K562 (cell line): ENCODE results near the gene ABLIM2. TPM values are rescaled to one million over a fixed set of nuclear protein-coding genes. Genes with fewer than 3 reads are reported as not detected.

ENCODE experiments used
- ATAC-seq: fragments of 200-7000 bp; cut with Tn5 transposase; 3 replicates; pipeline ENCODE4 v1.9.1; 2020; ENCODE audit warnings: moderate library complexity
- BruUV-seq: library from RNA; stranded (reverse); fragments of 400-500 nt; replicated peaks from 2 replicates; lab custom pipeline; 2021; lab: Mats Ljungman, UMichigan
- CTCF ChIA-PET: fragments of 300-600 bp; formaldehyde crosslinking; extraction: SDS; loops from one replicate; lab custom pipeline; 2021; ENCODE audit warnings: low intra/inter-chr PET ratio; lab: Yijun Ruan, JAX
- POLR2A ChIA-PET: fragments of 300-600, 350-650 bp; sonication (Branson Sonifier 250); formaldehyde crosslinking; extraction: SDS; loops from one replicate; lab custom pipeline; 2021; ENCODE audit warnings: antibody characterized with exemption, inconsistent platforms; lab: Yijun Ruan, JAX
- DNase-seq, 4 experiments: peaks; one replicate each; pipeline versions ENCODE4 v3.0.0 to v3.0.0-alpha.2; 2011 to 2018; ENCODE audit warnings: low spot score in 3 of 4, mixed read lengths in 3 of 4; ENCODE audit errors: extremely low read depth in 1 of 4
- FAIRE-seq: peaks from 2 replicates; lab custom pipeline; 2011; peaks lifted over from hg19 to GRCh38; lab: Jason Lieb, UNC
- H2AFZ ChIP-seq: 2 replicates; pipeline ENCODE4 v1.6.0; 2011; ENCODE audit warnings: low read depth, low read length, control low read depth, inconsistent platforms
- H3K27ac ChIP-seq: fragments of 200-600 bp; 3 replicates; pipeline ENCODE4 v1.8.0; 2011; ENCODE audit warnings: low read depth, mild to moderate bottlenecking, control low read depth, inconsistent platforms, low read length, moderate library complexity, mixed read lengths; ENCODE audit errors: extremely low read depth
- H3K27me3 ChIP-seq, 2 experiments: fragments of 300-600 bp in 1 of 2; 2 replicates in 1 of 2; 3 replicates in 1 of 2; pipeline versions ENCODE4 v1.6.0 to v1.8.0; 2011; ENCODE audit warnings: inconsistent platforms in 2 of 2, low read length in 2 of 2, mild to moderate bottlenecking in 1 of 2, mixed read lengths in 1 of 2, moderate library complexity in 1 of 2; ENCODE audit not compliant: control insufficient read depth in 2 of 2, insufficient read depth in 2 of 2
- H3K36me3 ChIP-seq: fragments of 300-600 bp; 3 replicates; pipeline ENCODE4 v1.8.0; 2011; ENCODE audit warnings: mild to moderate bottlenecking, low read length, inconsistent platforms; ENCODE audit not compliant: control insufficient read depth, insufficient read depth
- H3K4me1 ChIP-seq, 2 experiments: fragments of 200-600 bp in 1 of 2; replicated peaks in 1 of 2; 2 replicates in 1 of 2; 3 replicates in 1 of 2; pipeline versions ENCODE4 v1.5.1 to v1.8.0; 2011; ENCODE audit warnings: inconsistent platforms in 2 of 2, low read length in 2 of 2, mild to moderate bottlenecking in 1 of 2, mixed read lengths in 1 of 2, moderate library complexity in 1 of 2; ENCODE audit not compliant: control insufficient read depth in 2 of 2, insufficient read depth in 2 of 2
- H3K4me2 ChIP-seq: 2 replicates; pipeline ENCODE4 v1.6.1; 2011; ENCODE audit warnings: low read length, control low read depth, inconsistent platforms, mixed read lengths; ENCODE audit not compliant: insufficient read depth
- H3K4me3 ChIP-seq: fragments of 200-600 bp; sonication (generic), shearing (Covaris generic); 2 replicates; pipeline ENCODE4 v1.5.1; 2016; ENCODE audit warnings: control low read depth, inconsistent platforms
- H3K79me2 ChIP-seq: fragments of 200-600 bp; 3 replicates; pipeline ENCODE4 v1.8.0; 2011; ENCODE audit warnings: low read length, inconsistent platforms; ENCODE audit not compliant: control insufficient read depth, insufficient read depth
- H3K9ac ChIP-seq, 2 experiments: 2 replicates each; pipeline versions ENCODE4 v1.6.0 to v1.6.1; 2011; ENCODE audit warnings: low read depth in 2 of 2, low read length in 2 of 2, control low read depth in 1 of 2, inconsistent platforms in 1 of 2, mild to moderate bottlenecking in 1 of 2, mixed read lengths in 1 of 2; ENCODE audit not compliant: insufficient read depth in 1 of 2
- H3K9me1 ChIP-seq: one replicate; pipeline ENCODE4 v1.6.0; 2011; ENCODE audit warnings: inconsistent platforms, mild to moderate bottlenecking, low read length, moderate library complexity; ENCODE audit not compliant: control insufficient read depth, insufficient read depth
- H3K9me3 ChIP-seq: replicated peaks from 2 replicates; pipeline ENCODE4 v1.5.1; 2011; ENCODE audit warnings: low read depth, low read length, inconsistent platforms; ENCODE audit not compliant: control insufficient read depth, insufficient read depth
- H4K20me1 ChIP-seq: replicated peaks from 2 replicates; pipeline ENCODE4 v1.6.1; 2011; ENCODE audit warnings: low read length, inconsistent platforms, mixed read lengths; ENCODE audit not compliant: control insufficient read depth, insufficient read depth
- ATF1 ChIP-seq, 2 experiments: fragments of 450-650 bp in 1 of 2; IDR thresholded peaks; 2 replicates each; pipeline ENCODE4 v1.6.1; 2016; ENCODE audit warnings: missing compliant biosample characterization in 1 of 2, missing genetic modification characterization in 1 of 2
- CBFA2T2 ChIP-seq: fragments of 450-650 bp; conservative IDR thresholded peaks from 2 replicates; pipeline ENCODE4 v1.6.1; 2017; ENCODE audit warnings: mild to moderate bottlenecking
- GTF2E2 ChIP-seq: fragments of 200-800 bp; sonication (Bioruptor generic); IDR thresholded peaks from 2 replicates; pipeline ENCODE4 v1.6.1; 2016; ENCODE audit warnings: missing genetic modification characterization, missing compliant biosample characterization
- PHB2 ChIP-seq: fragments of 450-650 bp; IDR thresholded peaks from 2 replicates; pipeline ENCODE4 v1.6.1; 2017; ENCODE audit warnings: low read depth
- RAD21 ChIP-seq, 2 experiments: fragments of 250-450 bp in 1 of 2; fragments of 450-650 bp in 1 of 2; sonication (Bioruptor Pico) in 1 of 2; formaldehyde crosslinking in 1 of 2; IDR thresholded peaks in 1 of 2; conservative IDR thresholded peaks in 1 of 2; 2 replicates each; pipeline versions ENCODE4 v1.4.0 to v1.8.0; 2020 to 2022; ENCODE audit warnings: mild to moderate bottlenecking in 2 of 2, moderate library complexity in 1 of 2
- RAD51 ChIP-seq: fragments of 450-650 bp; IDR thresholded peaks from 2 replicates; pipeline ENCODE4 v1.7.1; 2016; ENCODE audit warnings: low read depth, mild to moderate bottlenecking, borderline replicate concordance
- RUNX1 ChIP-seq: sonication (generic); IDR thresholded peaks from 2 replicates; pipeline ENCODE4 v1.6.1; 2016; ENCODE audit warnings: antibody characterized with exemption, low read depth
- USF2 ChIP-seq: sonication (generic); formaldehyde crosslinking; IDR thresholded peaks from 2 replicates; pipeline ENCODE4 v1.5.0; 2020; ENCODE audit warnings: missing genetic modification reagents
- WGBS: fragments of 100-300 bp; shearing (Covaris generic); methylation state at CpG from one replicate; pipeline ENCODE4 v1.1.6; 2016; ENCODE audit warnings: low coverage, mixed read lengths; ENCODE audit not compliant: insufficient coverage; ENCODE audit errors: missing lambda C conversion rate; 5-methylcytosine and 5-hydroxymethylcytosine counted together
- in situ Hi-C: fragments of 300-500 bp; cut with MboI; formaldehyde crosslinking; loops from 4 replicates; pipeline ENCODE4 v1.15.0; 2018; ENCODE audit warnings: inconsistent platforms, mixed read lengths
- intact Hi-C: fragments of 100-400 bp; cut with micrococcal nuclease; formaldehyde crosslinking; loops from 2 replicates; pipeline ENCODE4 v1.14.2; 2022
- polyA plus RNA-seq, 8 experiments: library from polyadenylated mRNA; depleted of rRNA in 4 of 8; stranded (reverse) in 5 of 8; unstranded in 3 of 8; fragments of >200 nt; fragmentation: Nextera tagmentation in 2 of 8; fragmentation: Illumina TruSeq in 1 of 8; extraction: Ambion mirVana in 2 of 8; extraction: Trizol in 1 of 8; gene quantifications; 2 replicates each; pipeline versions ENCODE4 v1.2.1 to v1.2.3, GENCODE V29; 2011 to 2014; ENCODE audit warnings: inconsistent platforms in 1 of 8, missing spikeins in 1 of 8
- total RNA-seq, 7 experiments: library from RNA; depleted of rRNA in 6 of 7; stranded (reverse); fragments of >200 nt in 6 of 7; fragmentation: Illumina TruSeq in 2 of 7; extraction: Trizol in 2 of 7; gene quantifications; 2 replicates each; pipeline versions ENCODE4 v1.2.1 to v1.2.3, GENCODE V29; 2011 to 2021; ENCODE audit warnings: low replicate concordance in 1 of 7
- TF ChIP-seq, protein P1 (sequence below): sonication (generic); formaldehyde crosslinking; IDR thresholded peaks from 2 replicates; pipeline ENCODE4 v1.8.0; 2022; ENCODE audit warnings: mild to moderate bottlenecking, missing genetic modification reagents, borderline replicate concordance
- TF ChIP-seq, protein P2 (sequence below): sonication (generic); formaldehyde crosslinking; IDR thresholded peaks from 2 replicates; pipeline ENCODE4 v1.9.0; 2022; ENCODE audit warnings: mild to moderate bottlenecking, missing genetic modification reagents
- TF ChIP-seq, protein P3 (sequence below): fragments of 450-650 bp; formaldehyde crosslinking; IDR thresholded peaks from 2 replicates; pipeline ENCODE4 v1.4.0; 2020; ENCODE audit warnings: mild to moderate bottlenecking, mixed read lengths

ABLIM2 gene
- total and polyA plus RNA-seq, 9 of the 15 experiments (the other 6 are each of a cell fraction or from before 2014, with no cell fraction given) = not detected

DNA sequence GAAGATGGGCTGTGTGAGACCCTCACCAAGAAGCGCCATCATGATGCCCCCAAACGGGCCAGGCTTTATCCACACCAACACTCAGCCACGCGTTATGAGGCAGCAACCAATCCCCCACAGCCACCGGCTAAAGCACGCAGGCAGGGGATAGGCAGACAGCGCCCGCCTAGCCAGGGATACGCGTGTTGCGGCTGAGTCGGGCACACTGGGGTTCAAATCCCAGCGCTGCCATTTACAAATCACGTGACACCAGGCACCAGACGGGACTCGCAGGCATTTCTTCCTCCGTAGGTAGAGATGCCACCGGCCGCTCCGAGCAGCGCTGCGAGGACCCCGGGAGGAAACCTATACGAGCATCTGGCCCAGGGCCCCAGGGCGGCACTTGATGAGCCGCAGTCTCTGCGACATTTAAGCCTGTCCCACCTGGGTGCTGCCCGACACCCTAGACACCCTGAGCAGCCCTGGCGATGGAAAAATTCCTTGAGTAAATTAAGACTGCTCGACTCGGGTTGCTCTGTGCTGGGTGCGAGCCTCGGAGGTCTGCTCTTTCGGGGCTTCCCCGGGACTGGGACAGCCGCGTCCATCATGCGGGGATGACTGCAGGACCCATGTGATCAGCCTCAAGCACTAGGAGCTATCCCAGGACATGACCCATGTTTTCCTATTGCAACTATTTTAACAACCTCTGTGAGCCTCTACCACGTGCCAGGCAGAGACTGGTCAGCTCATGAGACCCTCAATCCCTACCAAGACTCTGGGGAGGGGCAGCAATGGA, 6.3 kb downstream of the ABLIM2 start:
- in situ Hi-C loops = no loop called here
- POLR2A ChIA-PET = no interaction called here
- 7% methylated on average over 38 of the region's 39 CpGs for WGBS
- no peak overlapping the region for H3K9ac ChIP-seq
- no peaks in the 10 kb centered on the region for H3K9me3 ChIP-seq
- ATAC-seq (no peak), DNase-seq (no peak), FAIRE-seq (no peak)
- H3K27me3 ChIP-seq = peaks cover 13 to 78% of the 10 kb centered on the region in 2 experiments; a peak in 4 of 5 replicates
- CTCF ChIA-PET = no interaction called here
- H2AFZ ChIP-seq = no peak overlapping the region
- TF ChIP-seq ATF1 (CRISPR knock-in tag; IDR thresholded peaks at IDR 0.05) = no peak
- TF ChIP-seq ATF1 (tag; IDR thresholded peaks at IDR 0.05) = no peak
- no peak for TF ChIP-seq PHB2
- peak; percentile 40; the same call in 1 of the 2 replicates for TF ChIP-seq RAD51
- no peak for TF ChIP-seq RUNX1
- TF ChIP-seq USF2 = peak; percentile 25; the same call in 1 of the 2 replicates
- TF ChIP-seq GTF2E2 (tag) = no peak
- TF ChIP-seq, protein P1, sequence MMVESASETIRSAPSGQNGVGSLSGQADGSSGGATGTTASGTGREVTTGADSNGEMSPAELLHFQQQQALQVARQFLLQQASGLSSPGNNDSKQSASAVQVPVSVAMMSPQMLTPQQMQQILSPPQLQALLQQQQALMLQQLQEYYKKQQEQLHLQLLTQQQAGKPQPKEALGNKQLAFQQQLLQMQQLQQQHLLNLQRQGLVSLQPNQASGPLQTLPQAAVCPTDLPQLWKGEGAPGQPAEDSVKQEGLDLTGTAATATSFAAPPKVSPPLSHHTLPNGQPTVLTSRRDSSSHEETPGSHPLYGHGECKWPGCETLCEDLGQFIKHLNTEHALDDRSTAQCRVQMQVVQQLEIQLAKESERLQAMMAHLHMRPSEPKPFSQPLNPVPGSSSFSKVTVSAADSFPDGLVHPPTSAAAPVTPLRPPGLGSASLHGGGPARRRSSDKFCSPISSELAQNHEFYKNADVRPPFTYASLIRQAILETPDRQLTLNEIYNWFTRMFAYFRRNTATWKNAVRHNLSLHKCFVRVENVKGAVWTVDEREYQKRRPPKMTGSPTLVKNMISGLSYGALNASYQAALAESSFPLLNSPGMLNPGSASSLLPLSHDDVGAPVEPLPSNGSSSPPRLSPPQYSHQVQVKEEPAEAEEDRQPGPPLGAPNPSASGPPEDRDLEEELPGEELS (CRISPR knock-in tag) = no peak
- TF ChIP-seq CBFA2T2 = 0 out of 2 replicates have a peak, but pooled peaks have one; percentile 4
- no peak for TF ChIP-seq RAD21 (CRISPR knock-in tag; conservative IDR thresholded peaks at IDR 0.05 in 1 of 2, IDR thresholded peaks at IDR 0.05 in 1 of 2)
- TF ChIP-seq, protein P2, sequence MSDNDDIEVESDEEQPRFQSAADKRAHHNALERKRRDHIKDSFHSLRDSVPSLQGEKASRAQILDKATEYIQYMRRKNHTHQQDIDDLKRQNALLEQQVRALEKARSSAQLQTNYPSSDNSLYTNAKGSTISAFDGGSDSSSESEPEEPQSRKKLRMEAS = no peak
- TF ChIP-seq, protein P3, sequence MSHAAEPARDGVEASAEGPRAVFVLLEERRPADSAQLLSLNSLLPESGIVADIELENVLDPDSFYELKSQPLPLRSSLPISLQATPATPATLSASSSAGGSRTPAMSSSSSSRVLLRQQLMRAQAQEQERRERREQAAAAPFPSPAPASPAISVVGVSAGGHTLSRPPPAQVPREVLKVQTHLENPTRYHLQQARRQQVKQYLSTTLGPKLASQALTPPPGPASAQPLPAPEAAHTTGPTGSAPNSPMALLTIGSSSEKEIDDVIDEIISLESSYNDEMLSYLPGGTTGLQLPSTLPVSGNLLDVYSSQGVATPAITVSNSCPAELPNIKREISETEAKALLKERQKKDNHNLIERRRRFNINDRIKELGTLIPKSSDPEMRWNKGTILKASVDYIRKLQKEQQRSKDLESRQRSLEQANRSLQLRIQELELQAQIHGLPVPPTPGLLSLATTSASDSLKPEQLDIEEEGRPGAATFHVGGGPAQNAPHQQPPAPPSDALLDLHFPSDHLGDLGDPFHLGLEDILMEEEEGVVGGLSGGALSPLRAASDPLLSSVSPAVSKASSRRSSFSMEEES = peak; percentile 89
- intact Hi-C loops = no loop called here
- no peaks in the 10 kb centered on the region for H3K36me3 ChIP-seq
- no peak overlapping the region for H3K27ac ChIP-seq
- H4K20me1 ChIP-seq = peaks cover 24% of the 10 kb centered on the region; the same call in 1 of the 2 replicates
- no peak overlapping the region for H3K4me2 ChIP-seq
- no peak overlapping the region for H3K4me3 ChIP-seq
- no peaks in the 10 kb centered on the region for H3K79me2 ChIP-seq
- H3K4me1 ChIP-seq = peaks cover 0 to 5% of the 10 kb centered on the region in 2 experiments; a peak in 1 of 5 replicates
- no TSS peak for BruUV-seq
- no peaks in the 10 kb centered on the region for H3K9me1 ChIP-seq
